NCI-H526 (cell line): ENCODE results near the gene NECTIN1.

Source experiments
- DNase-seq, 2 experiments: peaks; one replicate each; lab custom pipeline; 2025; lab: John Stamatoyannopoulos, UW

The NECTIN1 gene

DNA sequence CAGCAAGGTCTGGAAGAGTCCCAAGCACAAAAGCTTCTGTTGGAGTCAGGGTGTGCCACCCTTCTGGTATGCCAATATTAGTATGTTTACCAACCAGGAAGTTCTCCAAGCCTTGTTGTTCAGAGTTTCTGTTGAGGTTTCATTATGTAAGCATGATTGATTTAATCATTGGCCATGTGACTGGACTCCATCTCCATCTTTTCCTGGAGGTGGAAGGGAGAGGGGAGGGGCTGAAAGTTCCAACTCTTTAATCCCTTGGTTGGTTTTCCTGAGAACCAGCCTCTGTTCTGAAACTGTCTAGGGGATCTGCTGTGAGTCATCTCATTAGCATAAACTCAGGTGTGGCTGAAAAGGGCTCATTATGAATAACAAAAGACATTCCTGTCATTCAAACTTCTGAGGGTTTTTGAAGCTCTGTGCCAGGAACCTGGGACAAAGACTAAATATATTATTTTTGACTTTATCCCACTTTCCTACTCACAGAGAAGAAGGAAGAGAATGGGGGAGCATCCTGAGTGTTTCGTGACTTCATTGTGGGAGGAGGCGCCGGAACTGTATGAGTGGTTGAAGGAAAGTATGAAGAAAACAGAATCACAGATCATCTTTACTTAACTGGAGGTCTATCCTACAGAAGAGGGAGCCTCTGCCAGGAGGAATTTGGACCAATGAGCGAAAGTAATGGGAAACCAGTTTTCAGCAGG is 138.2 kb downstream of the NECTIN1 start:
- DNase-seq = peak; percentile 73 to 81

DNA sequence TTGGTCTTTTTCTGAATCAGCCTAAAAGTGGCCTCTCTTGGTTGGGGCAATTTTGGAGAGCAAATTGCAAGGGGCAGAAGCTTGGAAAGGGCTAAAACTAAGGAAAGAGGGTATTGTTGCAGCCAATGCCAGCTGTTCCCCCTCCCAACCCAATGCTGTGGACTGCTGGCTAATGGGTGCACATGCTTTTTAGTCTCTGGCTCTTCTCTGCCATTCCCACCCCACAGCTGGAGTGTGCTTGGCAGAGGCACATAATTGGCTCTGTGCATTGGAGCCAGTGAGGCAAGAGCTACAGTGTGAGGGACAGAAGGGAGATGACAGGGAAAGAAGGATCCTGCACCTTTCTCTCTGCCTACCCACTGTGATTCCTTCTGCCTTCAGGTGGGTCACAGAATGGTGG is 140.0 kb downstream of the NECTIN1 start:
- DNase-seq = no peak
